Brain microvascular endothelial cell (primary cell): ENCODE data around the gene CEP192.

Source experiments
- DNase-seq: peaks from one replicate; pipeline ENCODE4 v3.0.0-alpha.2; 2020
- H3K27ac ChIP-seq: fragments of 250-450 bp; sonication (Bioruptor Pico); 2 replicates; pipeline ENCODE4 v1.5.1; 2020; ENCODE audit warnings: mild to moderate bottlenecking, moderate library complexity
- H3K27me3 ChIP-seq: fragments of 250-450 bp; sonication (Bioruptor Pico); replicated peaks from 2 replicates; pipeline ENCODE4 v1.5.1; 2020; ENCODE audit warnings: mild to moderate bottlenecking
- H3K36me3 ChIP-seq: fragments of 250-450 bp; sonication (Bioruptor Pico); replicated peaks from 2 replicates; pipeline ENCODE4 v1.5.1; 2020; ENCODE audit warnings: mild to moderate bottlenecking
- H3K4me3 ChIP-seq: 2 replicates; pipeline ENCODE4 v1.5.1; 2011; ENCODE audit warnings: low read depth, mild to moderate bottlenecking, control low read depth, low read length, moderate library complexity
- in situ Hi-C: cut with HindIII; loops from 2 replicates; pipeline ENCODE4 v1.10.0; 2017; ENCODE audit warnings: low sequenced_read_pairs, low pct_ligation_motif_present
- TF ChIP-seq, protein P1 (sequence below): IDR thresholded peaks from 2 replicates; pipeline ENCODE4 v1.5.1; 2011; ENCODE audit warnings: low read depth, mild to moderate bottlenecking, moderate library complexity, low read length, control low read depth, inconsistent platforms; ENCODE audit errors: missing control alignments

CEP192 gene

DNA sequence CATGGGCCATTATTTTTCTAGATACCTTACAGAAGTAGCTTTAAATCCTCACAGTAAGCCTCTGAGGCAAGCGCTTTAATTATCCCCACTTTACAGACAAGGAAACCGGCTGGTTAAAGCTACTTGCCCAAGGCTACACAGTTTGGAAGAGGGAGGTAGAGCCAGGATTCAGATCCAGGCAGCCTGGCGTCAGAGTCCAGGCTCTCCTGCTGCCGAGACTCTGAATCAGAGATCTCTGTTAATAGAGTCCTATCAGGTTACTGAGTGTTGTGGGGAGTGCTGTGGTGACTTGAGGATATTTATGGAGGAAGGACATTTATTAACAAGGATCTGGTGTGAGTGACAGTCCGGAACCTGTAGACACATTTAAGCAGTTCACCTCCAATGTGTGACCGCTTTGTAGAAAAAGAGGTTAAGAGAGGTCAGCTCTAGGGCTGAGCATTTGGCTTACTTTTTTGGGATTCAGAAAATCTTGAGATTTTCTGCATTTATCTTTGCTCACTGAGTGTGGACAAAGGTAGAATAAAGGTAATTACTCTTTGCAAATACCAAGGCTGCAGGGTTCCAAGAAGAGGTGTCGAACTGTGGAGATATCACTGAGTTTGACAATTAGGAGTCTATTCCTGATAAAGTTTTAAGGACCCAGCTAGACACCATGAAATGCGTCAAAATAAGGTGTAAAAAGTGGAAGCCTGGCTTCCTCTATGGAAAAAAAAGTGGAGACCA is 1.6 kb upstream of the CEP192 start:
- TF ChIP-seq, protein P1, sequence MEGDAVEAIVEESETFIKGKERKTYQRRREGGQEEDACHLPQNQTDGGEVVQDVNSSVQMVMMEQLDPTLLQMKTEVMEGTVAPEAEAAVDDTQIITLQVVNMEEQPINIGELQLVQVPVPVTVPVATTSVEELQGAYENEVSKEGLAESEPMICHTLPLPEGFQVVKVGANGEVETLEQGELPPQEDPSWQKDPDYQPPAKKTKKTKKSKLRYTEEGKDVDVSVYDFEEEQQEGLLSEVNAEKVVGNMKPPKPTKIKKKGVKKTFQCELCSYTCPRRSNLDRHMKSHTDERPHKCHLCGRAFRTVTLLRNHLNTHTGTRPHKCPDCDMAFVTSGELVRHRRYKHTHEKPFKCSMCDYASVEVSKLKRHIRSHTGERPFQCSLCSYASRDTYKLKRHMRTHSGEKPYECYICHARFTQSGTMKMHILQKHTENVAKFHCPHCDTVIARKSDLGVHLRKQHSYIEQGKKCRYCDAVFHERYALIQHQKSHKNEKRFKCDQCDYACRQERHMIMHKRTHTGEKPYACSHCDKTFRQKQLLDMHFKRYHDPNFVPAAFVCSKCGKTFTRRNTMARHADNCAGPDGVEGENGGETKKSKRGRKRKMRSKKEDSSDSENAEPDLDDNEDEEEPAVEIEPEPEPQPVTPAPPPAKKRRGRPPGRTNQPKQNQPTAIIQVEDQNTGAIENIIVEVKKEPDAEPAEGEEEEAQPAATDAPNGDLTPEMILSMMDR: no peak
- in situ Hi-C loops: no loop called here
- no peak overlapping the region for H3K4me3 ChIP-seq
- H3K36me3 ChIP-seq: peaks cover 2% of the 10 kb centered on the region
- no peak overlapping the region for H3K27ac ChIP-seq
- no peak for DNase-seq
- no peaks in the 10 kb centered on the region for H3K27me3 ChIP-seq

DNA sequence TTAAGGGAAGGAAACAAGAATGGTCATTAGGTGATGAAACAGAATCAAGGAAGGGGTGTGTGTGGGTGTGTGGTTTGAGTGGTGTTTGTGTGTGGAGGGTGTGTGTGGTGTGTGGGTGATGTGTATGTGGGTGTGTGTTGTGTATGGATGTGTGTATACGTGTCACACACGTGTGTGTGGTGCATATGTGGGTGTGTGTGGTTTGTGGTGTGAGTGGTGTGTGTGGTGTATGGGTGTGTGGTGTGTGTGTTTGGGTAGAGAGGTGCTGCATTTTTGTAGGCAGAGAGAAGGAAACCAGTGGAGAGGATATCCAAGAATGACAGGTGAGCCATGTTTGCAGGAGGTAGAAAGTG is 1.1 kb upstream of the CEP192 start:
- Histone ChIP-seq H3K27ac (no peak overlapping the region), H3K4me3 (no peak overlapping the region), H3K36me3 (peaks cover under 1% of the 10 kb centered on the region), H3K27me3 (no peaks in the 10 kb centered on the region)
- TF ChIP-seq, protein P1: no peak
- no peak for DNase-seq
- in situ Hi-C loops: no loop called here

- Histone ChIP-seq H3K4me3 (peak overlapping the region; percentile 78), H3K36me3 (no peaks in the 10 kb centered on the region), H3K27ac (peak overlapping the region; percentile 68), H3K27me3 (no peaks in the 10 kb centered on the region)
- in situ Hi-C loops: no loop called here
- TF ChIP-seq, protein P1: no peak
- DNase-seq: peak; percentile 9
Observed at GRCh38 chr18:12990641-12990966, 558 bp upstream of the CEP192 start.

- TF ChIP-seq, protein P1: no peak
- in situ Hi-C loops: no loop called here
- Histone ChIP-seq H3K27ac (peak overlapping the region; percentile 83), H3K36me3 (no peaks in the 10 kb centered on the region), H3K27me3 (no peaks in the 10 kb centered on the region), H3K4me3 (peak overlapping the region; percentile 78)
- no peak for DNase-seq
Observed at GRCh38 chr18:12991821-12992179, 638 bp downstream of the CEP192 start.

GRCh38 chr18:12993439-12993838 is 2.3 kb downstream of the CEP192 start:
- Histone ChIP-seq H3K4me3 (no peak overlapping the region), H3K27ac (no peak overlapping the region), H3K27me3 (no peaks in the 10 kb centered on the region), H3K36me3 (no peaks in the 10 kb centered on the region)
- DNase-seq: no peak
- in situ Hi-C loops: no loop called here
- TF ChIP-seq, protein P1: no peak

DNA sequence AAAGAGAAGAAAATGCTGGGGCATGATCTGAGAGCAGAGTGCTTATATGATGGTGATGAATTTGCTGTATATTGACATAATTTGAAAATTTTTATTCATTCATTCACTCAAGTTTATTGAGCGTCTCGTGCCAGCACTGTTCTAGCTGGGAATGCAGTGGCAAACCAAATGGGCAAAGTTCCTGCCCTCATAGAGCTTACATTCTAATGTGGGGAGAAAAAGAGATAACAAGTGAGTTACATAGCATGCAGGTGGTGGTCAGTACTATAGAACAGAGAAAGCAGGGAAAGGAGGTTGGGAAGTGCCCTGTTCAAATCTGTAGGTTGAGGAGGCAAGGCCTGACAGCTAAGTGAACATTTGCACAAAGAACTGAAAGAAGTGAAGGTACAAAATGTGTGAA is 4.3 kb downstream of the CEP192 start:
- no peak for DNase-seq
- Histone ChIP-seq H3K27me3 (no peaks in the 10 kb centered on the region), H3K4me3 (no peak overlapping the region), H3K36me3 (no peaks in the 10 kb centered on the region), H3K27ac (no peak overlapping the region)
- TF ChIP-seq, protein P1: no peak
- in situ Hi-C loops: no loop called here
